Esophagus muscularis mucosa (tissue), 4 donors: ENCODE results near the gene UMODL1. TPM values are rescaled to one million over a fixed set of nuclear protein-coding genes. Genes with fewer than 3 reads are reported as not detected.
A peak's percentile ranks its signal among the peaks of the same experiment; 100 is the strongest.

Experiments used
- DNase-seq: peaks from one replicate; pipeline ENCODE4 v3.0.0-alpha.2; 2017; ENCODE audit errors: extremely low spot score
- H3K27ac ChIP-seq, 4 donors: fragments of 200-600 bp; sonication (generic); replicated peaks in 1 of 4; 1 replicate in 3 of 4; 2 replicates in 1 of 4; pipeline ENCODE4 v1.5.1; 2016 to 2019; ENCODE audit warnings: mild to moderate bottlenecking in 1 of 4
- H3K27me3 ChIP-seq, 4 donors: fragments of 200-600 bp; sonication (generic); one replicate each; pipeline versions ENCODE4 v1.5.1 to v1.6.0; 2016 to 2019
- H3K36me3 ChIP-seq, 4 donors: fragments of 200-600 bp; sonication (generic); one replicate each; pipeline ENCODE4 v1.5.1; 2016 to 2019
- H3K4me1 ChIP-seq, 4 donors: fragments of 200-600 bp; sonication (generic); one replicate each; pipeline ENCODE4 v1.5.1; 2016 to 2019
- H3K4me3 ChIP-seq, 4 donors: fragments of 200-600 bp; sonication (generic); 1 replicate in 2 of 4; 2 replicates in 2 of 4; pipeline ENCODE4 v1.5.1; 2016 to 2019; ENCODE audit warnings: mild to moderate bottlenecking in 4 of 4, moderate library complexity in 1 of 4
- H3K9me3 ChIP-seq, 4 donors: fragments of 200-600 bp; sonication (generic); 1 replicate in 3 of 4; 2 replicates in 1 of 4; pipeline ENCODE4 v1.5.1; 2016 to 2019
- CTCF ChIP-seq, 3 experiments: fragments of 200-600 bp in 2 of 3; fragments of 450-650 bp in 1 of 3; sonication (generic) in 2 of 3; IDR thresholded peaks; one replicate each; pipeline ENCODE4 v1.5.1; 2017 to 2019; ENCODE audit warnings: antibody characterized with exemption in 3 of 3, mild to moderate bottlenecking in 2 of 3, moderate library complexity in 1 of 3
- EP300 ChIP-seq: sonication (generic); formaldehyde crosslinking; IDR thresholded peaks from one replicate; pipeline ENCODE4 v1.6.1; 2017; ENCODE audit warnings: antibody characterized with exemption
- POLR2A ChIP-seq: fragments of 450-650 bp; IDR thresholded peaks from one replicate; pipeline ENCODE4 v1.6.1; 2017; ENCODE audit warnings: antibody characterized with exemption, moderate library complexity, mild to moderate bottlenecking, low read depth
- POLR2AphosphoS5 ChIP-seq, 2 donors: sonication (generic); formaldehyde crosslinking; IDR thresholded peaks; one replicate each; pipeline ENCODE4 v1.6.1; 2017; ENCODE audit warnings: antibody characterized with exemption in 2 of 2
- WGBS: methylation state at CpG from one replicate; pipeline ENCODE4 v1.1.5; 2018; 5-methylcytosine and 5-hydroxymethylcytosine counted together
- intact Hi-C: fragments of 100-400 bp; cut with DNase I; formaldehyde crosslinking; loops from one replicate; pipeline ENCODE4 v1.15.1; 2023
- total RNA-seq, 4 donors: library from RNA; depleted of rRNA; stranded (reverse); fragments of >200 nt; gene quantifications; one replicate each; pipeline versions ENCODE4 v1.1.0 to v1.2.1, GENCODE V29; 2016

The UMODL1 gene
- total RNA-seq, 4 donors from 2014 or later, result 0.13 TPM; not detected in 3

- no peak for DNase-seq
- WGBS, result 74% methylated on average over 6 of the region's 7 CpGs
- Histone ChIP-seq H3K27ac (no peak overlapping the region), H3K9me3 (no peaks in the 10 kb centered on the region), H3K36me3 (no peaks in the 10 kb centered on the region), H3K27me3 (peaks cover 0 to 9% (median 0%) of the 10 kb centered on the region in 4 donors), H3K4me3 (no peak overlapping the region), H3K4me1 (peaks cover 0 to 8% (median 0%) of the 10 kb centered on the region in 4 donors)
- TF ChIP-seq POLR2AphosphoS5 (IDR thresholded peaks at IDR 0.05) (peak in 1 of 2 donors; percentile 34), CTCF (IDR thresholded peaks at IDR 0.05) (peak; percentile 41 to 47 (median 46)), EP300 (no peak)
- intact Hi-C loops, result no loop called here
Measured at GRCh38 chr21:42164064-42164789, 93.1 kb downstream of the UMODL1 start.

DNA sequence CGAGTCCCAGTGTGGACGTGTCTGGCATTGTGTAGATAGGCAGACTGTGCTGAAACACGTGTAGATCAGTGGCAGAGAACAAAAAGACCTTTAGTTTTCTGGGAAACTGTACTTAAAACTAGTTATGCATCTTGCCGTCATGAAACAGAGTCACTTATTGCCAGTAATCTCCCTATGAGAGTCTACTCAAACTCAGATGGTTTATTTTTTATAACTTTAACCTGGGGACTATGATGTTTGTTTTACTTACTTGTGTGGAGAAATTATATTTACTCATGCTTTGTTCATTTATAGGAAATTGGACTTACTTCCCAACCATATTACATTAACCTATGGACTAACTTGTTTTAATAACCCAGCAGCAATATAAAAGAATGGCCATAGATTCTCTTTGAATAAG is 93.7 kb downstream of the UMODL1 start:
- 64% methylated on average over 4 of the region's 4 CpGs for WGBS
- Histone ChIP-seq H3K9me3 (no peaks in the 10 kb centered on the region), H3K27me3 (peaks cover 0 to 5% (median 0%) of the 10 kb centered on the region in 4 donors), H3K36me3 (no peaks in the 10 kb centered on the region), H3K4me3 (no peak overlapping the region), H3K27ac (no peak overlapping the region), H3K4me1 (peaks cover 0 to 8% (median 0%) of the 10 kb centered on the region in 4 donors)
- intact Hi-C loops, result no loop called here
- TF ChIP-seq POLR2AphosphoS5 (IDR thresholded peaks at IDR 0.05), result no peak
- TF ChIP-seq POLR2A, result no peak
- no peak for TF ChIP-seq CTCF (IDR thresholded peaks at IDR 0.05)
- TF ChIP-seq EP300, result no peak
- DNase-seq, result no peak

DNA sequence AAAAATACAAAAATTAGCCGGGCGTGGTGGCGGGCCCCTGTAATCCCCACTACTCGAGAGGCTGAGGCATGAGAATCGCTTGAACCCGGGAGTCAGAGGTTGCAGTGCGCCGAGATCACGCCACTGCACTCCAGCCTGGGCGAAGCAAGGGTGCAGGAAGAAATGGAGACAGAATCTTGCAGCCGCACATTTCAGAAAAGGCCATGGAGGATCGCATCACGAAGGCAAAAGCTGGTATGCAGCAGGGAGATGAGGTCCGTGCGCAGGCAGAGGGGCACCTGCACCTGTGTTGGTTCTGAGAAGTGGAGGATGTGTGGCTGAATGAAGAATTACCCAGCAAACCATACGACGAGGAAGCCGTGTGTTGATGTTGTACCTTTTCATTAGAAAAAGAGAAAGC is 94.8 kb downstream of the UMODL1 start:
- H3K4me1 ChIP-seq, result peaks cover 0 to 8% (median 0%) of the 10 kb centered on the region in 4 donors
- no peak overlapping the region for H3K27ac ChIP-seq
- no peak for TF ChIP-seq POLR2AphosphoS5 (IDR thresholded peaks at IDR 0.05)
- TF ChIP-seq CTCF (IDR thresholded peaks at IDR 0.05), result no peak
- TF ChIP-seq EP300, result no peak
- TF ChIP-seq POLR2A, result no peak
- 95% methylated on average over 18 of the region's 18 CpGs for WGBS
- DNase-seq, result no peak
- H3K9me3 ChIP-seq, result no peaks in the 10 kb centered on the region
- no peaks in the 10 kb centered on the region for H3K27me3 ChIP-seq
- intact Hi-C loops, result no loop called here
- H3K36me3 ChIP-seq, result no peaks in the 10 kb centered on the region
- no peak overlapping the region for H3K4me3 ChIP-seq

DNA sequence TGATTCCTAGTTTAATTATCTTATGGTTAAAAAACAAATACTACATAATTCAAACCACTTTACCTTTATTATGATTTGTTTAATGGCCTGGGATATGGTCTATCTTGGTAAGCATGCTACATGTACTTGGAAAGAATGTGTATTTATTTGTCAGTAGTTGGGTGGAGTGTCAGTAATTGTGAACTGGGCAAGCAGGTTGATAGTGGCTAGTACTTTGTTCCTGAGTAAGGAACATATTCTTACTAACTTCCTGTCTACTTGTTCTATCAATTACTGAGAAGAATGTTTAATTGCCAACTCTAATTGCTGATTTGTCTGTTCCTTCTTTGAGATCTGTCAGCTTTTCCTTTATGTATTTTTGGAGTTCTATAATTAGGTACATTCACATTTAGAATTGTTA is 98.6 kb downstream of the UMODL1 start:
- Histone ChIP-seq H3K9me3 (no peaks in the 10 kb centered on the region), H3K27ac (no peak overlapping the region), H3K27me3 (no peaks in the 10 kb centered on the region), H3K36me3 (no peaks in the 10 kb centered on the region), H3K4me3 (no peak overlapping the region), H3K4me1 (no peaks in the 10 kb centered on the region)
- intact Hi-C loops, result no loop called here
- TF ChIP-seq EP300, result no peak
- TF ChIP-seq POLR2AphosphoS5 (IDR thresholded peaks at IDR 0.05), result no peak
- no peak for TF ChIP-seq CTCF (IDR thresholded peaks at IDR 0.05)
- no peak for TF ChIP-seq POLR2A
- DNase-seq, result no peak
